ENCODE results near the gene DDA1. TPM values are rescaled to one million over a fixed set of nuclear protein-coding genes. Genes with fewer than 3 reads are reported as not detected.

Gene DDA1
- total RNA-seq (2013; cell fraction: nucleolus; rRNA removed): 9.0 and 11.5 TPM in 2 replicates
- total RNA-seq (2014; rRNA removed) (33.3 and 36.0 TPM in 2 replicates), total RNA-seq (2014; rRNA removed; fragmentation: Illumina TruSeq; extraction: Trizol) (26.1 and 31.1 TPM in 2 replicates), total RNA-seq (2021) (42.8 and 53.5 TPM in 2 replicates), polyA plus RNA-seq (2011; rRNA removed) (23.6 and 33.4 TPM in 2 replicates), polyA plus RNA-seq (2014; fragmentation: Illumina TruSeq; extraction: Trizol) (31.7 and 62.8 TPM in 2 replicates), polyA plus RNA-seq (2014; fragmentation: Nextera tagmentation; extraction: Ambion mirVana) (1 to 10 TPM in 1 of 2 experiments, under 1 TPM in 1; 0.76 to 2.8 TPM), polyA plus RNA-seq (2014; rRNA removed) (71.0 and 77.5 TPM in 2 replicates), polyA plus RNA-seq (2016; fragmentation: Nextera tagmentation; extraction: Ambion mirVana) (10 to 100 TPM; 61.5 to 63.8 TPM), polyA minus RNA-seq (2011; rRNA and poly(A)+ RNA removed) (11.6 and 12.9 TPM in 2 replicates), Bru-seq, nascent RNA (percentile 67 among the genes with signal in this experiment), BruChase-seq, experiment 1, labeled RNA remaining after a 6-hour chase (percentile 85 among the genes with signal in this experiment), BruChase-seq, experiment 2, labeled RNA remaining after a 2-hour chase (percentile 82 among the genes with signal in this experiment)
- polyA plus RNA-seq (2011; ENCODE audit: low read depth): 14.8 TPM
- polyA plus RNA-seq (2011; cell fraction: cytosol; rRNA removed): 29.7 and 46.8 TPM in 2 replicates
- 51.0 and 57.0 TPM in 2 replicates for polyA plus RNA-seq (2011; cell fraction: nucleus; rRNA removed)
- 41.8 and 55.6 TPM in 2 replicates for polyA plus RNA-seq (2012)
- polyA minus RNA-seq (2011; cell fraction: cytosol; rRNA and poly(A)+ RNA removed): 5.3 and 12.0 TPM in 2 replicates
- 4.6 and 9.6 TPM in 2 replicates for polyA minus RNA-seq (2011; cell fraction: nucleus; rRNA and poly(A)+ RNA removed)
- long read RNA-seq, experiment 1, full-length matches to known transcripts: 45 of 48 reads
- long read RNA-seq, experiment 1, partial matches to known transcripts: 0 of 48 reads
- long read RNA-seq, experiment 1, other reads (novel, unspliced or antisense): 3 of 48 reads
- long read RNA-seq, experiment 2, full-length matches to known transcripts: 2 of 2 reads
- long read RNA-seq, experiment 2, partial matches to known transcripts: 0 of 2 reads
- long read RNA-seq, experiment 2, other reads (novel, unspliced or antisense): 0 of 2 reads

DNA sequence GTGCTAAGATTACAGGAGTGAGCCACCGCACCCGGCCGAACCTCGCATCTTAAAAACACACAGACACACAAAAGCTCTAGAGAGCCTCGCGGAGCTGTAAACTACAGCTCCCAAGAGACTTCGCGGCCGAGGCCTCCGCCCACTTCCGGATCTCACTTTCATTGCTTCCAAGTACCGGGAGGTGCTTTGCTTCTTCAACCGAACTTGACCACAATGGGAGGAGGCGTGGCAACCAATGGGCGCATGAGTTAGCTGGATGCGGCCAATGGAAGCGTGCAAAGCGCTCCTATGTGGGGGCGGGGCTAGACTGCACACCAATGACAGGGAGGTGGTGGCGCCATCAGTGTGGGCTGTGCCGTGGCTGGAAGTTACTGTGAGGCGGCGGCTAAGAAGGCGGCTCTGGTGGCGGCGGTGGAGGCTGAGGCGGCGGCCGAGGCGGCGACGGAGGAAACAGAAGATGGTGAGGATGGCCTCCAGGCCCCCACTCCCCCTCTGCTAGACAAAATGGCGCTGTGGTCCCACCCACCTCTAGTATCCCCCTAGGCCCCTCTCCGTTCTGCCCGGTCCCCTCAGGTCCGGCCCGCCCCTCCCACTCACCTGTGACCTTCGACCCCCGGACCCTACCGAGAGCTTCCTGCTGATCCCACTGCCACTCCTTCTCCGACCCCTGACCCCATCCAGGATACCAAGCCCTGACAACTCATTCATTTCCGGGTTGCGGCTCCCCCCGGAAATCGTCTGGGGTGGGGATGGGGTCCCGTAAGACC is at the start of gene DDA1:
Gene DDA1, plus strand, starts transcription at position 366 of the 767 bp plus-strand sequence. Its CDS starts 92 bp downstream, at position 458.
- peak; percentile 87 for ATAC-seq
- SMC1A ChIA-PET (ENCODE audit: uncharacterized antibody, unreplicated experiment): interaction anchor here (1.0 to 2.0 kb wide), 3 partner anchors 16 to 27 kb away, joined by 4 to 6 read pairs (median 5); no protein-coding TSS in a partner anchor
- Histone ChIP-seq H3K9ac (ENCODE audit: control insufficient read depth, insufficient read depth, low read length) (peak within 1 kb of the TSS; percentile 80), H3K4me2 (ENCODE audit: control insufficient read depth, insufficient read depth) (peak within 1 kb of the TSS; percentile 98), H3K9me3 (replicated peaks; ENCODE audit: control insufficient read depth, insufficient read depth, low read length) (no peaks in the 10 kb centered on the region), H3K4me3 (peak within 1 kb of the TSS; percentile 96), H4K20me1 (ENCODE audit: control insufficient read depth, insufficient read depth) (peaks cover 3% of the 10 kb centered on the region; the same call in 1 of the 2 replicates), H2AFZ (ENCODE audit: control insufficient read depth, low read depth, low read length) (peak within 1 kb of the TSS; percentile 72), H3K27ac (ENCODE audit: control insufficient read depth, insufficient read depth) (peak within 1 kb of the TSS; percentile 88), H3K36me3 (ENCODE audit: control insufficient read depth in 2 of 2, insufficient read depth in 2 of 2, low read length in 1 of 2) (peaks cover under 1 to 9% of the 10 kb centered on the region in 2 experiments; a peak in 3 of 4 replicates), H3K27me3 (replicated peaks in 1 of 2; ENCODE audit: control insufficient read depth in 2 of 2, insufficient read depth in 2 of 2, low read length in 1 of 2) (no peaks in the 10 kb centered on the region), H3K4me1 (ENCODE audit: control insufficient read depth, insufficient read depth, low read length) (peaks cover 20% of the 10 kb centered on the region), H3K79me2 (ENCODE audit: control insufficient read depth, insufficient read depth, low read length) (peaks cover 37% of the 10 kb centered on the region)
- 1% methylated on average over 42 of the region's 46 CpGs for WGBS (ENCODE audit: insufficient coverage, insufficient replicate concordance, low lambda C conversion rate, missing lambda C conversion rate)
- intact Hi-C loops (cut with micrococcal nuclease; ENCODE audit: unreplicated experiment) (loop anchor here (1.0 to 10.0 kb wide), 2 partner anchors 25 to 415 kb away; partner anchors contain the start of gene ANO8), in situ Hi-C loops (cut with MboI) (no loop called here)
- peak; percentile 100 for DNase-seq (ENCODE audit: low read depth, low spot score)
- POLR2A ChIA-PET: interaction anchor here (0.5 to 2.9 kb wide), 13 partner anchors 12 to 110 kb away, joined by 3 to 24 read pairs (median 4); partner anchors contain the start of genes ANO8, BABAM1, BST2 and MVB12A
- peak; percentile 100 for FAIRE-seq
- CTCF ChIA-PET: interaction anchor here (0.8 to 1.8 kb wide), 7 partner anchors 23 to 111 kb away, joined by 3 to 9 read pairs (median 4); partner anchors contain the start of gene BABAM1
- BruUV-seq (replicated peaks): TSS peak; percentile 65
- RAD21 ChIA-PET (ENCODE audit: unreplicated experiment): interaction anchor here (0.8 to 1.5 kb wide), 13 partner anchors 12 to 110 kb away, joined by 3 to 9 read pairs (median 4); partner anchors contain the start of genes ANO8, BABAM1, BST2 and USE1
- TF ChIP-seq HDAC6 (IDR thresholded peaks at IDR 0.05; ENCODE audit: unreplicated experiment): no peak
- peak; percentile 77 for TF ChIP-seq RFX5 (IDR thresholded peaks at IDR 0.05; ENCODE audit: low read depth, low read length)
- TF ChIP-seq, protein P1, sequence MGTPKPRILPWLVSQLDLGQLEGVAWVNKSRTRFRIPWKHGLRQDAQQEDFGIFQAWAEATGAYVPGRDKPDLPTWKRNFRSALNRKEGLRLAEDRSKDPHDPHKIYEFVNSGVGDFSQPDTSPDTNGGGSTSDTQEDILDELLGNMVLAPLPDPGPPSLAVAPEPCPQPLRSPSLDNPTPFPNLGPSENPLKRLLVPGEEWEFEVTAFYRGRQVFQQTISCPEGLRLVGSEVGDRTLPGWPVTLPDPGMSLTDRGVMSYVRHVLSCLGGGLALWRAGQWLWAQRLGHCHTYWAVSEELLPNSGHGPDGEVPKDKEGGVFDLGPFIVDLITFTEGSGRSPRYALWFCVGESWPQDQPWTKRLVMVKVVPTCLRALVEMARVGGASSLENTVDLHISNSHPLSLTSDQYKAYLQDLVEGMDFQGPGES (IDR thresholded peaks at IDR 0.05): peak; percentile 96
- no peak for TF ChIP-seq YBX1 (IDR thresholded peaks at IDR 0.05)
- TF ChIP-seq JUND (IDR thresholded peaks at IDR 0.05; ENCODE audit: low read depth, low read length): no peak
- TF ChIP-seq, protein P2, sequence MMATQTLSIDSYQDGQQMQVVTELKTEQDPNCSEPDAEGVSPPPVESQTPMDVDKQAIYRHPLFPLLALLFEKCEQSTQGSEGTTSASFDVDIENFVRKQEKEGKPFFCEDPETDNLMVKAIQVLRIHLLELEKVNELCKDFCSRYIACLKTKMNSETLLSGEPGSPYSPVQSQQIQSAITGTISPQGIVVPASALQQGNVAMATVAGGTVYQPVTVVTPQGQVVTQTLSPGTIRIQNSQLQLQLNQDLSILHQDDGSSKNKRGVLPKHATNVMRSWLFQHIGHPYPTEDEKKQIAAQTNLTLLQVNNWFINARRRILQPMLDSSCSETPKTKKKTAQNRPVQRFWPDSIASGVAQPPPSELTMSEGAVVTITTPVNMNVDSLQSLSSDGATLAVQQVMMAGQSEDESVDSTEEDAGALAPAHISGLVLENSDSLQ (IDR thresholded peaks at IDR 0.05): peak; percentile 67; the same call in 1 of the 2 replicates
- TF ChIP-seq SREBF1 (IDR thresholded peaks at IDR 0.05; ENCODE audit: low read length): no peak
- TF ChIP-seq WRNIP1 (IDR thresholded peaks at IDR 0.05; ENCODE audit: borderline replicate concordance, low read depth, low read length): no peak
- TF ChIP-seq, protein P3, sequence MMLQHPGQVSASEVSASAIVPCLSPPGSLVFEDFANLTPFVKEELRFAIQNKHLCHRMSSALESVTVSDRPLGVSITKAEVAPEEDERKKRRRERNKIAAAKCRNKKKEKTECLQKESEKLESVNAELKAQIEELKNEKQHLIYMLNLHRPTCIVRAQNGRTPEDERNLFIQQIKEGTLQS (IDR thresholded peaks at IDR 0.05; ENCODE audit: borderline replicate concordance, extremely low read depth, low read depth, low read length): no peak
- peak; percentile 88 for TF ChIP-seq NFYA (IDR thresholded peaks at IDR 0.05; ENCODE audit: borderline replicate concordance, low read depth, low read length)
- no peak for TF ChIP-seq BMI1 (IDR thresholded peaks at IDR 0.05; ENCODE audit: borderline replicate concordance)
- no peak for TF ChIP-seq ASH2L (IDR thresholded peaks at IDR 0.05; ENCODE audit: borderline replicate concordance, low read depth)

Measured in GM12878 (cell line).